HEK293 (cell line): ENCODE measurements around the gene IL17RB.

Experiments used
- GLI2 ChIP-seq: fragments of 450-650 bp; formaldehyde crosslinking; IDR thresholded peaks from 2 replicates; pipeline ENCODE4; 2017; ENCODE audit warnings: missing biosample characterization, missing genetic modification characterization, low read depth, borderline replicate concordance
- KLF1 ChIP-seq: fragments of 450-650 bp; formaldehyde crosslinking; IDR thresholded peaks from 2 replicates; pipeline ENCODE4 v1.5.1; 2016; ENCODE audit warnings: missing biosample characterization, missing genetic modification characterization
- MYNN ChIP-seq: fragments of 450-650 bp; formaldehyde crosslinking; IDR thresholded peaks from 2 replicates; pipeline ENCODE4 v1.5.1; 2016; ENCODE audit warnings: missing biosample characterization, missing genetic modification characterization, borderline replicate concordance
- RBAK ChIP-seq: fragments of 450-650 bp; formaldehyde crosslinking; IDR thresholded peaks from 2 replicates; pipeline ENCODE4 v1.5.1; 2016; ENCODE audit warnings: missing biosample characterization, missing genetic modification characterization
- REST ChIP-seq: fragments of 450-650 bp; formaldehyde crosslinking; IDR thresholded peaks from 2 replicates; pipeline ENCODE4 v1.5.1; 2016; ENCODE audit warnings: missing biosample characterization, missing genetic modification characterization
- ZBTB21 ChIP-seq: fragments of 450-650 bp; formaldehyde crosslinking; IDR thresholded peaks from 2 replicates; pipeline ENCODE4 v1.5.1; 2017; ENCODE audit warnings: missing biosample characterization, missing genetic modification characterization
- ZNF274 ChIP-seq, 2 experiments: fragments of 200-500 bp in 1 of 2; fragments of 450-650 bp in 1 of 2; sonication (Bioruptor generic) in 1 of 2; formaldehyde crosslinking in 1 of 2; IDR thresholded peaks; 2 replicates each; pipeline versions ENCODE4 v1.5.1 to v1.6.1; 2014 to 2016; ENCODE audit warnings: borderline replicate concordance in 1 of 2, inconsistent platforms in 1 of 2, low read length in 1 of 2, missing biosample characterization in 1 of 2, missing genetic modification characterization in 1 of 2
- ZNF324 ChIP-seq: fragments of 450-650 bp; formaldehyde crosslinking; IDR thresholded peaks from 2 replicates; pipeline ENCODE4 v1.5.1; 2016; ENCODE audit warnings: missing biosample characterization, missing genetic modification characterization
- ZNF350 ChIP-seq: fragments of 450-650 bp; formaldehyde crosslinking; IDR thresholded peaks from 2 replicates; pipeline ENCODE4 v1.5.0; 2017; ENCODE audit warnings: missing biosample characterization, mild to moderate bottlenecking, missing genetic modification characterization
- ZNF48 ChIP-seq: fragments of 450-650 bp; formaldehyde crosslinking; IDR thresholded peaks from 2 replicates; pipeline ENCODE4 v1.5.1; 2016; ENCODE audit warnings: missing biosample characterization, missing genetic modification characterization
- ZNF518A ChIP-seq: fragments of 450-650 bp; formaldehyde crosslinking; conservative IDR thresholded peaks from 2 replicates; pipeline ENCODE4 v1.5.1; 2016; ENCODE audit warnings: low read depth, missing biosample characterization, missing genetic modification characterization
- ZNF623 ChIP-seq: fragments of 450-650 bp; formaldehyde crosslinking; IDR thresholded peaks from 2 replicates; pipeline ENCODE4 v1.5.1; 2016; ENCODE audit warnings: missing biosample characterization, missing genetic modification characterization
- ZSCAN30 ChIP-seq: fragments of 450-650 bp; IDR thresholded peaks from 2 replicates; pipeline ENCODE4 v1.5.1; 2018; ENCODE audit warnings: missing biosample characterization, mild to moderate bottlenecking, missing genetic modification characterization, moderate library complexity

GRCh38 chr3:53813876-53814275, 32.5 kb upstream of the IL17RB start:
- no peak for TF ChIP-seq ZNF518A
- TF ChIP-seq RBAK (tag by site-specific recombination): no peak
- no peak for TF ChIP-seq ZNF350
- no peak for TF ChIP-seq MYNN
- no peak for TF ChIP-seq ZNF48 (tag by site-specific recombination)
- no peak for TF ChIP-seq KLF1
- TF ChIP-seq ZNF324 (tag by site-specific recombination): no peak
- TF ChIP-seq ZSCAN30 (tag by site-specific recombination): no peak
- no peak for TF ChIP-seq ZBTB21 (tag by site-specific recombination)
- TF ChIP-seq ZNF623 (tag by site-specific recombination): no peak
- no peak for TF ChIP-seq REST (tag by site-specific recombination)
- TF ChIP-seq ZNF274 (IDR thresholded peaks at IDR 0.05; ENCODE audit: low read length): no peak
- TF ChIP-seq ZNF274 (tag by site-specific recombination; IDR thresholded peaks at IDR 0.05; ENCODE audit: borderline replicate concordance): no peak
- no peak for TF ChIP-seq GLI2 (tag by site-specific recombination)
